IMR-90 (cell line): ENCODE data around the gene RIMS1. TPM values are rescaled to one million over a fixed set of nuclear protein-coding genes. Genes with fewer than 3 reads are reported as not detected.
"Not testable (repeated sequence)": the region's sequence is repeated elsewhere in the genome, so short reads cannot be mapped to it uniquely, and the experiment has no call there.

ENCODE experiments used
- ATAC-seq: fragments of 200-7000 bp; cut with Tn5 transposase; 2 replicates; pipeline ENCODE4 v1.9.1; 2020; ENCODE audit warnings: low read depth, mild to moderate bottlenecking, moderate library complexity
- BruUV-seq: library from RNA; stranded (reverse); fragments of 400-500 nt; replicated peaks from 2 replicates; lab custom pipeline; 2021; lab: Mats Ljungman, UMichigan
- CTCF ChIA-PET: fragments of 300-600 bp; formaldehyde crosslinking; extraction: SDS; loops from one replicate; lab custom pipeline; 2021; ENCODE audit warnings: antibody characterized with exemption; lab: Yijun Ruan, JAX
- POLR2A ChIA-PET: fragments of 300-600 bp; sonication (Branson Sonifier 250); formaldehyde crosslinking; loops from one replicate; lab custom pipeline; 2022; ENCODE audit warnings: antibody characterized with exemption; ENCODE audit not compliant: unreplicated experiment; lab: Charles Lee
- DNase-seq: peaks from one replicate; pipeline ENCODE4 v3.0.0; 2013
- H2AFZ ChIP-seq: replicated peaks from 2 replicates; pipeline ENCODE3; 2013; ENCODE audit warnings: low read length, mild to moderate bottlenecking; ENCODE audit not compliant: poor library complexity
- H2AK5ac ChIP-seq: 2 replicates; pipeline ENCODE4 v1.6.1; 2013; ENCODE audit warnings: low read depth, low read length, inconsistent platforms
- H2AK9ac ChIP-seq: replicated peaks from 2 replicates; pipeline ENCODE3; 2013; ENCODE audit warnings: mild to moderate bottlenecking, low read depth, low read length, moderate library complexity; ENCODE audit not compliant: poor library complexity
- H2BK120ac ChIP-seq: 2 replicates; pipeline ENCODE4 v1.6.1; 2013; ENCODE audit warnings: low read depth, low read length, inconsistent platforms
- H2BK15ac ChIP-seq: 3 replicates; pipeline ENCODE4 v1.6.1; 2013; ENCODE audit warnings: low read depth, low read length, inconsistent platforms
- H2BK20ac ChIP-seq: 2 replicates; pipeline ENCODE4 v1.6.1; 2013; ENCODE audit warnings: low read depth, mild to moderate bottlenecking, inconsistent platforms, low read length, moderate library complexity
- H2BK5ac ChIP-seq: 2 replicates; pipeline ENCODE4 v1.6.1; 2013; ENCODE audit warnings: mild to moderate bottlenecking, low read depth, low read length, inconsistent platforms; ENCODE audit not compliant: poor library complexity, severe bottlenecking
- H3K14ac ChIP-seq: replicated peaks from 2 replicates; pipeline ENCODE4 v1.6.1; 2013; ENCODE audit warnings: low read depth, low read length, inconsistent platforms
- H3K18ac ChIP-seq: 2 replicates; pipeline ENCODE4 v1.6.1; 2013; ENCODE audit warnings: low read depth, low read length, control low read depth
- H3K23ac ChIP-seq: 2 replicates; pipeline ENCODE4 v1.6.1; 2013; ENCODE audit warnings: low read depth, low read length, inconsistent platforms
- H3K27ac ChIP-seq: 2 replicates; pipeline ENCODE4 v1.5.1; 2013; ENCODE audit warnings: mild to moderate bottlenecking, control low read depth, low read length; ENCODE audit not compliant: insufficient read depth
- H3K27me3 ChIP-seq: 2 replicates; pipeline ENCODE4 v1.6.1; 2013; ENCODE audit warnings: low read length; ENCODE audit not compliant: control insufficient read depth, insufficient read depth
- H3K36me3 ChIP-seq: 2 replicates; pipeline ENCODE4 v1.6.1; 2013; ENCODE audit warnings: low read length, mixed read lengths; ENCODE audit not compliant: control insufficient read depth, insufficient read depth
- H3K4ac ChIP-seq: 2 replicates; pipeline ENCODE4 v1.6.1; 2013; ENCODE audit warnings: low read depth, low read length, inconsistent platforms
- H3K4me1 ChIP-seq: 2 replicates; pipeline ENCODE4 v1.6.1; 2013; ENCODE audit warnings: low read length, mixed read lengths; ENCODE audit not compliant: control insufficient read depth, insufficient read depth
- H3K4me2 ChIP-seq: 2 replicates; pipeline ENCODE4 v1.6.1; 2013; ENCODE audit warnings: low read depth, mild to moderate bottlenecking, control low read depth, low read length, moderate library complexity
- H3K4me3 ChIP-seq: 2 replicates; pipeline ENCODE4 v1.5.1; 2013; ENCODE audit warnings: low read depth, mild to moderate bottlenecking, control low read depth, low read length, moderate library complexity; ENCODE audit not compliant: insufficient read depth
- H3K56ac ChIP-seq: 2 replicates; pipeline ENCODE4 v1.6.1; 2013; ENCODE audit warnings: low read length, inconsistent platforms; ENCODE audit not compliant: insufficient read depth; ENCODE audit errors: extremely low read depth
- H3K79me1 ChIP-seq, 2 experiments: 2 replicates each; pipeline ENCODE4 v1.6.1; 2013; ENCODE audit warnings: low read length in 2 of 2, inconsistent platforms in 1 of 2, low read depth in 1 of 2
- H3K9ac ChIP-seq: 2 replicates; pipeline ENCODE4 v1.6.1; 2013; ENCODE audit warnings: low read depth, low read length, control low read depth
- H3K9me1 ChIP-seq: 2 replicates; pipeline ENCODE4 v1.6.1; 2013; ENCODE audit warnings: low read length, inconsistent platforms; ENCODE audit not compliant: insufficient read depth
- H3K9me3 ChIP-seq: 2 replicates; pipeline ENCODE4 v1.6.1; 2013; ENCODE audit warnings: low read length; ENCODE audit not compliant: control insufficient read depth, insufficient read depth
- H4K20me1 ChIP-seq: 2 replicates; pipeline ENCODE4 v1.6.1; 2013; ENCODE audit warnings: low read length, inconsistent platforms; ENCODE audit not compliant: insufficient read depth
- H4K5ac ChIP-seq: 2 replicates; pipeline ENCODE4 v1.6.1; 2013; ENCODE audit warnings: mild to moderate bottlenecking, low read depth, low read length, control low read depth
- H4K8ac ChIP-seq, 2 experiments: 2 replicates each; pipeline ENCODE4 v1.6.1; 2013; ENCODE audit warnings: low read depth in 2 of 2, low read length in 2 of 2, control low read depth in 1 of 2, inconsistent platforms in 1 of 2
- H4K91ac ChIP-seq: 2 replicates; pipeline ENCODE4 v1.6.1; 2013; ENCODE audit warnings: low read depth, low read length, inconsistent platforms; ENCODE audit not compliant: insufficient read depth
- FOS ChIP-seq: fragments of 150-350 bp; IDR thresholded peaks from 2 replicates; pipeline ENCODE4 v1.6.1; 2016; ENCODE audit warnings: low read depth, low read length
- POLR2A ChIP-seq: IDR thresholded peaks from 2 replicates; pipeline ENCODE4 v1.6.1; 2012; ENCODE audit warnings: mild to moderate bottlenecking, low read depth, low read length
- RCOR1 ChIP-seq: IDR thresholded peaks from 2 replicates; pipeline ENCODE4 v1.6.1; 2012; ENCODE audit warnings: mild to moderate bottlenecking, low read length, improper control_type of control experiment; ENCODE audit not compliant: insufficient replicate concordance
- WGBS, 2 experiments: methylation state at CpG; one replicate each; pipeline versions ENCODE4 v1.1.5 to v1.1.7; 2013; ENCODE audit warnings: missing lambda C conversion rate in 2 of 2; ENCODE audit not compliant: insufficient read length in 1 of 2; ENCODE audit errors: extremely low coverage in 2 of 2; 5-methylcytosine and 5-hydroxymethylcytosine counted together
- dilution Hi-C: fragments of 300-500 bp; cut with HindIII; formaldehyde crosslinking; loops from one replicate; pipeline ENCODE4 v1.14.3; 2018; ENCODE audit warnings: low sequenced_read_pairs; ENCODE audit not compliant: unreplicated experiment
- in situ Hi-C: fragments of 300-500 bp; cut with MboI; formaldehyde crosslinking; loops from 3 replicates; pipeline ENCODE4 v1.14.3; 2019; ENCODE audit warnings: low sequenced_read_pairs, inconsistent platforms, mixed read lengths
- intact Hi-C: fragments of 100-400 bp; cut with micrococcal nuclease; formaldehyde crosslinking; loops from 2 replicates; pipeline ENCODE4 v1.10.0; 2022
- polyA plus RNA-seq, 3 experiments: library from polyadenylated mRNA; depleted of rRNA; stranded (reverse); fragments of >200 nt; gene quantifications; 2 replicates each; pipeline ENCODE4 v1.2.3, GENCODE V29; 2012; ENCODE audit warnings: low replicate concordance in 1 of 3
- total RNA-seq: library from RNA; depleted of rRNA; stranded (reverse); fragments of >200 nt; gene quantifications from 2 replicates; pipeline ENCODE4 v1.2.3, GENCODE V29; 2012
- TF ChIP-seq, protein P1 (sequence below): fragments of 150-350 bp; IDR thresholded peaks from 2 replicates; pipeline ENCODE4 v1.6.1; 2016; ENCODE audit warnings: low read depth, mild to moderate bottlenecking, low read length, moderate library complexity, borderline replicate concordance
- TF ChIP-seq, protein P2 (sequence below): conservative IDR thresholded peaks from 2 replicates; pipeline ENCODE4 v1.5.1; 2012; ENCODE audit warnings: mild to moderate bottlenecking, low read depth, low read length, improper control_type of control experiment

The RIMS1 gene
- total and polyA plus RNA-seq, 2 of the 4 experiments (the other 2 are of a cell fraction), result 0.44 to 3.8 TPM

DNA sequence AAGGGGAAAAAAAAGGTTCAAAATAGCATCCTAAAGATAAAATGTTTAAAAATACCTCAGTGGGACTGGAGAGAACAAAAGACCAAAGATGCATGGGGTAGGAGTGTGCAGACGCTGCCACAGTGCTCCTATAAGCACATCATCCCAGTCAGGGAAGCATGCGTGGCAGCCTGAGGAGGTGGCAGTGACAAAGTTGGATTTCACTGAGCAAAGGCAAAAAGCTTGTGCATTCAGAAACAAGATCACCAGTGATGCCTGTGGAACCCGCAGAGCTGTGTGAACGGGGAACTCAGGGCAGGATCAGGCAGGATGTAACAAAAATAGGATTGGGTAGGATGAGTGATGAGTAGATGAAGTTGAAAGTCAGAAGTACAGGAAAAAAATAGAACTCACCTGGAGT lies 116.1 kb downstream of the RIMS1 start:
- H3K79me1 ChIP-seq, result no peaks in the 10 kb centered on the region
- ChIA-PET POLR2A (no interaction called here), CTCF (no interaction called here)
- H3K14ac ChIP-seq, result no peak overlapping the region
- H2AK9ac ChIP-seq, result no peak overlapping the region
- no peak overlapping the region for H3K9ac ChIP-seq
- H3K4ac ChIP-seq, result no peak overlapping the region
- no peaks in the 10 kb centered on the region for H3K9me1 ChIP-seq
- no peak overlapping the region for H2BK20ac ChIP-seq
- H3K27ac ChIP-seq, result no peak overlapping the region
- no peak overlapping the region for H3K23ac ChIP-seq
- dilution Hi-C loops, result no loop called here
- TF ChIP-seq, protein P1, sequence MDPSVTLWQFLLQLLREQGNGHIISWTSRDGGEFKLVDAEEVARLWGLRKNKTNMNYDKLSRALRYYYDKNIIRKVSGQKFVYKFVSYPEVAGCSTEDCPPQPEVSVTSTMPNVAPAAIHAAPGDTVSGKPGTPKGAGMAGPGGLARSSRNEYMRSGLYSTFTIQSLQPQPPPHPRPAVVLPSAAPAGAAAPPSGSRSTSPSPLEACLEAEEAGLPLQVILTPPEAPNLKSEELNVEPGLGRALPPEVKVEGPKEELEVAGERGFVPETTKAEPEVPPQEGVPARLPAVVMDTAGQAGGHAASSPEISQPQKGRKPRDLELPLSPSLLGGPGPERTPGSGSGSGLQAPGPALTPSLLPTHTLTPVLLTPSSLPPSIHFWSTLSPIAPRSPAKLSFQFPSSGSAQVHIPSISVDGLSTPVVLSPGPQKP, result no peak
- TF ChIP-seq, protein P2, sequence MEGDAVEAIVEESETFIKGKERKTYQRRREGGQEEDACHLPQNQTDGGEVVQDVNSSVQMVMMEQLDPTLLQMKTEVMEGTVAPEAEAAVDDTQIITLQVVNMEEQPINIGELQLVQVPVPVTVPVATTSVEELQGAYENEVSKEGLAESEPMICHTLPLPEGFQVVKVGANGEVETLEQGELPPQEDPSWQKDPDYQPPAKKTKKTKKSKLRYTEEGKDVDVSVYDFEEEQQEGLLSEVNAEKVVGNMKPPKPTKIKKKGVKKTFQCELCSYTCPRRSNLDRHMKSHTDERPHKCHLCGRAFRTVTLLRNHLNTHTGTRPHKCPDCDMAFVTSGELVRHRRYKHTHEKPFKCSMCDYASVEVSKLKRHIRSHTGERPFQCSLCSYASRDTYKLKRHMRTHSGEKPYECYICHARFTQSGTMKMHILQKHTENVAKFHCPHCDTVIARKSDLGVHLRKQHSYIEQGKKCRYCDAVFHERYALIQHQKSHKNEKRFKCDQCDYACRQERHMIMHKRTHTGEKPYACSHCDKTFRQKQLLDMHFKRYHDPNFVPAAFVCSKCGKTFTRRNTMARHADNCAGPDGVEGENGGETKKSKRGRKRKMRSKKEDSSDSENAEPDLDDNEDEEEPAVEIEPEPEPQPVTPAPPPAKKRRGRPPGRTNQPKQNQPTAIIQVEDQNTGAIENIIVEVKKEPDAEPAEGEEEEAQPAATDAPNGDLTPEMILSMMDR, result no peak
- TF ChIP-seq RCOR1 (no peak), FOS (no peak), POLR2A (no peak)
- H3K56ac ChIP-seq, result no peak overlapping the region
- H2BK15ac ChIP-seq, result no peak overlapping the region
- H4K20me1 ChIP-seq, result no peaks in the 10 kb centered on the region
- BruUV-seq, result no TSS peak
- WGBS, 2 experiments, result no CpG with 5 or more reads among the region's 4 CpGs
- no peaks in the 10 kb centered on the region for H3K27me3 ChIP-seq
- no peak overlapping the region for H3K18ac ChIP-seq
- no peak overlapping the region for H2AK5ac ChIP-seq
- no peak overlapping the region for H2BK5ac ChIP-seq
- ATAC-seq, result no peak
- H4K5ac ChIP-seq, result no peak overlapping the region
- H3K4me1 ChIP-seq, result no peaks in the 10 kb centered on the region
- H3K4me2 ChIP-seq, result no peak overlapping the region
- intact Hi-C loops, result loop anchor here (10.0 kb wide), 1 partner anchor 1728 kb away; no protein-coding TSS in a partner anchor
- H2BK120ac ChIP-seq, result no peak overlapping the region
- H2AFZ ChIP-seq, result no peak overlapping the region
- H3K9me3 ChIP-seq, result no peaks in the 10 kb centered on the region
- in situ Hi-C loops, result no loop called here
- no peaks in the 10 kb centered on the region for H3K36me3 ChIP-seq
- no peak overlapping the region for H3K4me3 ChIP-seq
- no peak overlapping the region for H4K8ac ChIP-seq
- no peak for DNase-seq
- H4K91ac ChIP-seq, result no peak overlapping the region

DNA sequence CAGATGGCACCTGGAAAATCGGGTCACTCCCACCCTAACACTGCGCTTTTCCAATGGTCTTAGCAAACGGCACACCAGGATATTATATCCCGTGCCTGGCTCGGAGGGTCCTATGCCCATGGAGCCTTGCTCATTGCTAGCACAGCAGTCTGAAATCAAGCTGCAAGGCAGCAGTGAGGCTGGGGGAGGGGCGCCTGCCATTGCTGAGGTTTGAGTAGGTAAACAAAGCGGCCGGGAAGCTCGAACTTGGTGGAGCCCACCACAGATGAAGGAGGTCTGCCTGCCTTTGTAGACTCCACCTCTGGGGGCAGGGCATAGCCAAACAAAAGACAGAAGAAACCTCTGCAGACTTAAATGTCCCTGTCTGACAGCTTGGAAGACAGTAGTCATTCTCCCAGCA lies 120.2 kb downstream of the RIMS1 start:
- H3K23ac ChIP-seq, H3K4ac ChIP-seq, H3K18ac ChIP-seq, H3K56ac ChIP-seq, H3K9ac ChIP-seq, H3K36me3 ChIP-seq, H4K5ac ChIP-seq, H2BK5ac ChIP-seq, H3K9me3 ChIP-seq, H2AFZ ChIP-seq, H3K14ac ChIP-seq, in situ Hi-C loops, H3K4me2 ChIP-seq, H3K9me1 ChIP-seq, ATAC-seq, DNase-seq, POLR2A ChIA-PET, H3K4me1 ChIP-seq, H2BK15ac ChIP-seq, H2AK9ac ChIP-seq, H3K4me3 ChIP-seq, H2AK5ac ChIP-seq, H4K91ac ChIP-seq, H4K20me1 ChIP-seq, H2BK20ac ChIP-seq, H3K27me3 ChIP-seq, CTCF ChIA-PET, H3K27ac ChIP-seq, H2BK120ac ChIP-seq, BruUV-seq, H4K8ac ChIP-seq, H3K79me1 ChIP-seq, dilution Hi-C loops: not testable (repeated sequence)
- intact Hi-C loops, result loop anchor here (10.0 kb wide), 1 partner anchor 1732 kb away; no protein-coding TSS in a partner anchor
- WGBS, 2 experiments, result 60% methylated on average over 3 of the region's 9 CpGs; no CpG with 5 or more reads in 1 of the 2 experiments
